Nucleus accumbens (tissue), 56 donors: ENCODE measurements around the gene COL18A1.
"Not testable (repeated sequence)": the region's sequence is repeated elsewhere in the genome, so short reads cannot be mapped to it uniquely, and the experiment has no call there.

Source experiments
- DNase-seq, 56 donors: peaks; one replicate each; lab custom pipeline; 2025; lab: John Stamatoyannopoulos, UW

Gene COL18A1

DNA sequence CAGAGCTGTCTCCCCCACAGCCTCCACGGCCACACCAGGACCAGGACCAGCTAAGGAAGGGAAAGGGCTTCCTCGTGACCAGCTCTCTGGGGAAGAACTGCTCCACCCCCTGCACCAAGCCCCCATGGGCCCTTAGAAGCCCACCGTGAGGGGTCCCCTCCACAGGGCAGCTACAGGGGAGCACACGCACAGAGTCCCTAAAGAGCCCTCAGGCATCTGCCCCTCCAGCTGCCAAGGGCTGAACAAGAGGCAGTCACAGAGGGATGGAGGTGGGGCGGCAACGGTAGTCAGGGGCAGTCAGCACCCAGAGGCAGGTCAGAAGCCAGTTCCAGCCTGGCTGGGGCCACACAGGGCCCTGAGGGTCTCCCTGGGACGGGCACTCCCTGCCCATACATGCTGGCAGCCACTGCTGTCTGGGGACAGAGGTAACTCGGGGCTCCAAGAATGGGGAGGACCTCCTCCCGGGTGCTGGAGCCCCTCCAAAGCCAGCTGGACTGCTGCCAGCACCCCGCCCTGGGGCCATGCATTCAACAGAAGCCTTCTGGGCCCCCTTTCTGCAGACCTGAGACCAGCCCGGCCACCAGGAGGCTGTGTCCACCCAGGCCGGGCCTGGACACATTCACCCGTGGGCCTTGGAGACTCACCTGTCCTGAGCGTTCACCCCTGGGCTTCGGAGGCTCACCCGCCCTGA lies 118.6 kb downstream of the COL18A1 start:
- DNase-seq: no peak

DNA sequence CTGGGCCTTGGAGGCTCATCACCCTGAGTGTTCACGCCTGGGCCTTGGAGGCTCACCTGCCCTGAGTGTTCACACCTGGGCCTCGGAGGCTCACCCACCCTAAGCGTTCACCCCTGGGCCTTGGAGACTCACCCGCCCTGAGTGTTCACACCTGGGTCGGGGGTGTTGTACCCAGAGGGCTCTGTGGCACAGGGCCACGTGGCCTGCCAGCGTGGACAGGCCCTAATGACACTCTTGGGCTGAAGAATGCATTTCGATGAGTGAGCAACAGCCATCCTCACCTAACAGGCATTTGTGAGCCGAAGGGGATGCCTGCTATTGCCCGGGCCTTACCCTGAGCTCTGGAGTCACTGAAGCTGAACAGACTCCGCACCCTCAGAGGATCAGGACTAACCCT lies 119.8 kb downstream of the COL18A1 start:
- DNase-seq: no peak

DNA sequence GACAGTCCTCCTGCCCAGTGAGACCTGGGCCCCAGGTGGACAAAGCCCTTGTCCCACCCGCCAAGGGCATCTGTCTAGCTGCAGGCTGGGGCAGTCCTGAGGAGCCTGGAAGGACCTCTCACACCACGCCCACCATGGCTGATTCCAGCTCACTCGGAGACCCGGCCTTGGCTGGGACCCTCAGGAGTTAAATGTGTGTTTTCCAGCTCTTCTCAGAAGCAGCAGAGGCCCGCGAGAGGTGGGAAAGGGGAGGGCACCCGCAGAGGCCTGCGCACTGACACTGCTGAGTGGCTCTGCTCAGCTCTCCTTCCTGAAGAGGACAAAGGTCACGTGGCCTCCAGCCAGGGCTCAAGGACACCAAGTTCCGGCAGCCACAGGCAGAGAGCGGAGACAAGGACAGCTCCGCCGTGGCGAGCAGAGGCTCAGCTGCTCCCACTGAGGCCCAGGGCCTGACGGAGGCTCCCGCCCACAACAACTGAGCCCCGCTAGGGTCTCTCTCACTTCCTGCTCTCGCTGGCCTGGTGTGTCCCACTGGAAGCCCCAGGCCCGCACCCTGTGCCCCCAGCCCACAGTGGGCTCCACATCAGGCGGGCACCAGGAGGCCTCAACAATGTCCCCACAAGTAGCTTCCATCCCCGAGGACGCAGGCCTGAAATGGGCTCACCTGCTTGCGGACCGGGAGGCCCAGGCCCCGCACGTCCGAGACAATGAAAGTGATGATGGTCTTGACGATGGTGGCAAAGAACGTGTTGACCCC lies 120.4 kb downstream of the COL18A1 start:
- no peak for DNase-seq

DNA sequence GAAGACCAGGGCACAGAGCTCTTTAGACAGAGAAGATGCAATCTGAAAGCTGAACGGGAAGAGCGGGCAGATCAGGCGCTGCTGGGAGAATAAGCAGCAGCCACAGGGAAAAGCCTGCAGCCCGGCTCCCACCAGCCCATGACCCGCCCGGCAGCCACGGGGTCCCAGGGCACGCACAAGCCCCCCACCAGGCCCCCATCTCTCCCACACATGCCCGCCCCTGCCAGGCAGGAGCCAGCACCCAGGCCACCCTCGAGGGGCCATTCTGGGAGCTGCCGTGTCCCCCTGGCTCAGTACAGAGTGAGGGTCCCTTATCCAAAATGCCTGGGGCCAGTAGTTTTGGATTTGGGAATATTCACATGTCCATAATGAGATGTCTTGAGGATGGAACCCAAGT lies 120.9 kb downstream of the COL18A1 start:
- DNase-seq: no peak

DNA sequence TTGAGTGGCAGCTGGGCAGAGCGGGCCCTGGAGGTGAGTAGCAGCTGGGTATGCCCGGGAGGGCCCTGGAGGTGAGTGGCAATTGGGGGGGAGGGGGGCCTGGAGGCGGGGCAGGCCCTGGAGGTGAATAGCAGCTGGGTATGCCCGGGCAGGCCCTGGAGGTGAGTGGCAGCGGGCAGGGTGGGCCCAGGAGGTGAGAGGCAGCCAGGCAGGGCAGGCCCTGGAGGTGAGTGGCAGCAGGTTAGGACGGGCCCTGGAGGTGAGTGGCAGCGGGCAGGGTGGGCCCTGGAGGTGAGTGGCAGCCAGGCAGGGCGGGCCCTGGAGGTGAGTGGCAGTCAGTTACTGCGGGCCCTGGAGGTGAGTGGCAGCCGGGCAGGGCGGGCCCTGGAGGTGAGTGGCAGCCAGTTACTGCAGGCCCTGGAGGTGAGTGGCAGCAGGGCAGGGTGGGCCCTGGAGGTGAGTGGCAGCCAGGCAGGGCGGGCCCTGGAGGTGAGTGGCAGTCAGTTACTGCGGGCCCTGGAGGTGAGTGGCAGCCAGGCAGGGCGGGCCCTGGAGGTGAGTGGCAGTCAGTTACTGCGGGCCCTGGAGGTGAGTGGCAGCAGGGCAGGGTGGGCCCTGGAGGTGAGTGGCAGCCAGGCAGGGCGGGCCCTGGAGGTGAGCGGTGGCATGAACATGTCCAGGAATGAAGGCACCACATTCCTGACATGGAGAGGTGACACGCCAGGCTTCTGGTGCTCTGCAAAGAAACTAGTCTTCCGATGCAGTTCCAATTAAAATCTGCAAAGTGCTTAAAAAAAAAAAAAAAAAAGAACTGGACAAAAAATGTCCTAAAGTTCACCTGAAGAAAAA lies 122.4 kb downstream of the COL18A1 start:
- not testable (repeated sequence) for DNase-seq

DNA sequence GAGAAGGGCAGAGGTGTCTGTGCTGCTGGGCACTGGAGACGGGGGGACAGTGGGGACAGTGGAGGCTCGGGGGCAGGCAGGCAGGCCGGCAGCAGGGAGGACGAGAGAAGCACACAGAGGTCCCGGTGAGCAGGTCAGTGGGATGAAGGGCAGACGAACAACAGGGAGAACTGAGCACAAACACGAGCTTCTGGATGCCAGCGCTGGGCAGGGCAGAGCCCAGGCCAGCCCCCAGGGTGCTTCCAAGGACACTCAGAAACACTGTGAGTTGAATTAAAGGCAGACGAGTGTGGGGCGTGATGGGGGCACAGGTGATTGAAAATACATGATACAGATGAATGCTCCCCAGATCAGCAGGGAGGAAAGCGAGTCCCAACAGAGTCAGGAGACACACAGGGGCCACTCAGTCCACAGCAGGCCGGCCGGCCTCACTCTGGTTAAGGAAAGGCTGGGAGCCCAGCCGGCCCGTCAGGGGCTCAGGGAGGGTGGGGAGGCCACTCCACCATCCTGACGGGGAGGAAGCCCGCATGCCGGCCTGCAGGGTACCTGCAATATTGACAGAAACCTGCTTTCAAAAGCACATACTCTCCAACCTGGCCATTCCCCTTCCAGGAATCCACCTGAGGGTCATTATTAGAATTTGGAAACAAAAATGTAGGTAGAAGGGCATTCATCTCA lies 123.2 kb downstream of the COL18A1 start:
- DNase-seq: no peak

DNA sequence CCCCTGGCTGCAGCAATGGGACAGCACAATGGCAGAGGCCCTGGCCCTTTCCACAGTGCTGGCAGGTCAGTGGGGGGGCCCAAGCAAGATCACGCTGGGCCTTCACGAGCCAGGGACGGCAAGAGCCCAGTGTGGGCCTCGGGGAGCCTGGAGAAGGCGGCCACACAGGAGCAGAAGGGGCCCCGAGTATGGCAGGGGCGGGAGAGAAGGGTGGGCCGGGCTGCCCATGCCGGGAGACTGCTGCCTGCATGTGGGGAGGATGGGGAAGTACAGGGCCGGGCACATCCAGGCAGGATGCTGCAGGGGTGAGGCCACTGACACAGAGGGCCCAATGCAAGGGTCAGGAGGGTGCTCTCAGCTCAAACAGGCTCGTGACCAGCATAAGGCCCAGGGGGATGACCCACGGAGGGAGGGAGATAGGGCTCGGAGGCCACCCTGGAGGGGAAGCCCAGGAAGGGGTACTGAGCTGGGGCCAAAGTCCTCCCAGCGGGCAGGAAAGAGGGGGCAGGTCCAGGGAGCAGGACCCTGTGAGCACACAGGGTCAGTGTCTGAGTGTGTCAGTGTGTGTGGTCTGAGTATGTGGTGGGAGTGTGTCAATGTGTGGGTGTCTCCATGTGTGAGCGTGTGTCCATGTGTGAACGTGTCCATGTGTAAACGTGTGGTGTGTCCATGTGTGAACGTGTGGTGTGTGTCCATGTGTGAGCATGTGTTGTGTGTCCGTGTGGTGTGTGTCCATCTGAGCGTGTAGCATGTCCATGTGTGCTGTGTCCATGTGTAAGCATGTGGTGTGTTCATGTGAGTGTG lies 124.2 kb downstream of the COL18A1 start:
- DNase-seq: no peak

DNA sequence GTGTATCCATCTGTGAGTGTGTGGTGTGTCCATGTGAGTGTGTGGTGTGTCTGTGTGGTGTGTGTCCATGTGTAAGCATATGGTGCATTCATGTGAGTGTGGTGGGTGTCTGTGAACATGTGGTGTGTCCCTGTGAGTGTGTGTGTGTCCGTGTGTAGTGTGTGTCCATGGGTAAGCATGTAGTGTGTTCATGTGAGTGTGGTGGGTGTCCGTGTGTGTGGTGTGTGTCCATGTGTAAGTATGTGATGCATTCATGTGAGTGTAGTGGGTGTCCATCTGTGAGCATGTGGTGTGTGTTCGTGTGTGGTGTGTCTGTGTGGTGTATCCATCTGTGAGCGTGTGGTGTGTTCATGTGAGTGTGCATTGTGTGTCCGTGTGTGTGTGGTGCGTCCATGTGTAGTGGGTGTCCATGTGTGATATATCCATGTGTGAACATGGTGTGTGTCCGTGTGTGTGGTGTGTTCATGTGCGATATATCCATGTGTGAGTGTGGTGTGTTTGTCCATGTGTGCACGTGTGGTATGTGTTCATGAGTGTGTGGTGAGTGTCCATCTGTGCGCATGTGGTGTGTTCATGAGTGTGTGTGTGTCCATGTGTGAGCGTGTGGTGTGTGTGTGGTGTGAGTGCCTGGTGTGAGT lies 124.9 kb downstream of the COL18A1 start:
- no peak for DNase-seq

DNA sequence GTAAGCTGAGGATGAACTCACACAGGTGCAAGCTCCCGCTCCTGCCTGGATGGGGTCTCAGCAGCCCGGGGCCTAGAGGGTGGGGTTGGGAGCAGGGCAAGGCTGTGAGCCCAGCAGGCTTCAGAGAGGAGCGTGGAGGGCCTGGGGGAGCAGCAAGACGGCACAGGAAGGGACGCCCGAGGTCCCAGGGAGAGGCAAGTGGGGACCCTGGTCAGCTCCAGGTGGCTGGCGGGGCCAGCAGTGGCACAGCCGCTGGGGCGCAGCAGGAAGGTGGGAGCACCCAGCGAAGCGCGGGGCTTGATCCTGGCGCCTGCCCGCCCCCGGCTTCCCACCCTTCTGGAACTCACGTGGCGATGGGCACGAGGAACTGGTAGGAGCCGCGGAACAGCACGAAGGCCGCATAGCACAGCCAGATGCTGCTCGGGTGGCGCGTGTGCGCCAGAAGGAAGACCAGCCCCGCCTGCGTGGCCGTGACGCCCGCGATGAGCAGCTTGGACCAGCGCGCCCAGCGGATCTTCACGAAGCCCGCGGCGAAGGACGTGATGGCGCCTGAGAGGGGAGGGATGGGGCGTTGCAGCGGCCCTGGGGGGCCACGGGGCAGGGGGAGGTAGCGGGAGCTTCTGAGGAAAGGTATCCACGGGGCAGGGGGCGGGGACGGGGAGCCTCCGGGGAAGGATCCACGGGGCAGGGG lies 125.6 kb downstream of the COL18A1 start:
- no peak for DNase-seq

DNA sequence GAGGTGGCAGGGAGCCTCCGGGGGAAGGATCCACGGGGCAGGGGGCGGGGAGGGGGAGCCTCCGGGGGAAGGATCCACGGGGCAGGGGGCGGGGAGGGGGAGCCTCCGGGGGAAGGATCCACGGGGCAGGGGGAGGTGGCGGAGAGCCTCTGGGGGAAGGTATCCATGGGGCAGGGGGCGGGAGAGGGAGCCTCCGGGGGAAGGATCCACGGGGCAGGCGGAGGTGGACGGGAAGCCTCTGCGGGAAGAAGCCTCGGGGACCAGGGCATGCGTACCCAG lies 126.1 kb downstream of the COL18A1 start:
- DNase-seq: not testable (repeated sequence)

DNA sequence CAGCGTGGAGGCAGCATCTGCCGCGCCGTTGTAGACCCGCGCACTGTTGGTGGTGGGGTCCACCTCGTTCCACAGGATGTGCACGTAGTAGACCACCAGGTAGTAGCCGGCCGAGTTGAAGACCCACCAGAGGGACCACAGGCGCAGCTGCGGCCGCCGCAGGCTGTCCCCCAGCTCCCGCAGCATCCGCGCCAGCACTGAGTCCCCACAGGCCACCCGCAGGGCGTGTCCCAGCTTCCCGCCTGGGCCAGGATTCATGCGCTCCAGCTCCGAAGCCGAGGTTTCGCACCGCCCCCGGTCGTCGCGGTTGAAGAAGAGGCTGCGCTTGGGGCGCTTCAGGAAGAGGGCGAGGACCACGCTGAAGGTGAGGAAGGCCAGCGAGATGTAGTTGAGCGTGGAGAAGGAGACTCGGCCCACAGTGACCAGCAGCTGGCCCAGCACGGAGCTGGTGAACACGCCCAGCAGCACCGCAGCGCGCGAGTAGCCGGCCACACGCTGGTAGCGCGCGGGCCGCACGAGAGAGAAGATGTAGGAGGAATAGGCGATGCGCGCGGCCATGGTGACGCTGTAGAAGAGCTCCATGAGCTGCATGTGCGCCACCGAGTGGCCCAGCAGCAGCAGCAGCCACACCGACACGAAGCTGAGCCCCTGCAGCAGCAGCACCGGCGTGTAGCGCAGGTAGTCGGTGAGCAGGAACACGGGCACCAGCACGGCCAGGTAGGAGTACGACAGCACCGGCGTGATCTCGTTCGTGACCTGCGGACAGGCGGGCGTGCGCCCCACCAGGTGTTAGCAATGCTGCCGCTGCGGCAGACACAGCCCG lies 126.6 kb downstream of the COL18A1 start:
- DNase-seq: no peak

DNA sequence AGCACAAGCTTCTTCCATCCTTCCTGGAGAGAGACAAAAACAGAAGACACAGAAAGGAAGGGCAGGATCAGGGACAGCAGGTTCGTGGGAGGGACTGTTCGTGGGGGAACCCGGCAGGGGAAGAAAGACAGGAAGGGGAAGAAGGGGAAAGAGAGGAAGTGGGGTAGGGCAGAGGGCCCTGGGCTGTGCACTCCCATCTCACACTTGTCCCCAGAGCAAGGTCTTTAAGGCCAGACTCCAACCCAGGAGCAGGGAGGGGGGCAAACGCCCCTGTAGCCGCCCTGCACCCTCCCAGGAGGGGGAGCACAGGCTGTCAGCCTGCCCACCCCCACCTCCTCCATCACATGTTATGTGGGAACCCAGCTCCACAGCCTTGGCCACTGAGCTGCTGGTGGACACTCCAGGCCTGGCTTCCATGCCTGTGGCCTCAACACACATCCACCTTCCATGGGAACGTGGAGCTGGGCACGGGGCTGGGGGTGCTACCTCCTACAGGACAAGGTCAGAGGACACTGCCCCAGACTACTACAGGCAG lies 127.9 kb downstream of the COL18A1 start:
- DNase-seq: no peak

DNA sequence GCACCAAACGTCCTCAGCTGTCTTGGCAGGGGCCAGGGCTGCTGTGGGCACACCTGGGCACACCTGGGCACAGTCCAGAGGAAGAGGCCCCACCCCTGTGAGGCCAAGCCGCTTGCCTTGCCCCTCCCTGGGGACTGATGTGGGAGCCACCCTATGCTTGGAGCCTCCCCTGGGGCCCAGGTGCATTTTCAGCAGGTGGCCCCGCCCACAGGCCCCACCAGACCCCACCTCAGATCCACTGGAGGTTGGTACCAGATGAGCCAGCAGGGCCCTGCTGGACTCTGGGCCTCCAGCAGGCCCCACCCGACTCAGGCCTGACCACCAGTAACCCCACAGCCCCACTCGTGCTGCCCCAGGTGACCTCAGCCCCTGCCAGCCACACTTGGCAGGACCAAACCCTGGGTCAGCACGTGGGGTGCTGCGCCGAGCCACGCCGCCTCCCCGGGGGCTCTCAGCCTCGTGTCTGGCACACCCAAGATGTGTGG lies 128.4 kb downstream of the COL18A1 start:
- DNase-seq: peak in 8 of 56 donors; percentile 12 to 45 (median 30)

DNA sequence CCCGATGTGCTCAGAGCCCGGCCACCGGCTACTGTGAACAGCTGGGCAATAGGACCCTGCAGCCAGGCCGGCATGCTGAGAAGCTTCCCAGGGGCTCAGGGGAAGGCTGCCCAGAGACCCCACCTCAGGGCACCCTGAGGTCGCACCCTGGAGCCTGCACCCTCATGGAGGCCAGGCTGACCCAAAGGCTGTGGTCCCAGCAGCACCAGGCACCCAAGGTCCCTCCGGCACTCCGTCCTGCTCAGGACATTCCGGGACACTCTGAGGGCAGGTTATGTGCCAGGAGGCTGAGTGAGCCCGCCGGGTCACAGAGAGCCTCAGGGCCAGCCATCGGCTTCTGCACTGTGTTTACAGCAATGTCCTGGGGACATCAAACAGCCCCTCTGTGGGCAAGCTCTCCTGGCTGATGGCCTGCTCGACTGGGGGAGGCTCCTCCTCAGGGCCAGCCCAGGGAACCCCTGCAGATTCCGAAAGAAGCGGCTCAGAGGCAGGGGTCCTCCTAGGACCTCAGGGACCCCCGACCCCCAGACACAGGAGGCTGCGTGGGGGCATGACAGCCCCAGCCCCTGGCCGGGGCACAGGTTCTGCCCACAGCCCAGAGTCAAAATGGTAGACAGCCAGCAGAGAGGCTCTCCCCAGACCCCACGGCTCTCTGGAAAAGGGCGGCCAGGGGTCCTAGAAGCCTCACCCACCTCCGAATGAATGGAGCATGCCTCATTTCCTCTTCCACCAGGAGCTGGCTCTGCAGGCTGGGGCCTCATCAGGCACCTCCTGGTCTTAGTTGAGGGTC lies 129.1 kb downstream of the COL18A1 start:
- peak in 1 of 56 donors; percentile 25 for DNase-seq

DNA sequence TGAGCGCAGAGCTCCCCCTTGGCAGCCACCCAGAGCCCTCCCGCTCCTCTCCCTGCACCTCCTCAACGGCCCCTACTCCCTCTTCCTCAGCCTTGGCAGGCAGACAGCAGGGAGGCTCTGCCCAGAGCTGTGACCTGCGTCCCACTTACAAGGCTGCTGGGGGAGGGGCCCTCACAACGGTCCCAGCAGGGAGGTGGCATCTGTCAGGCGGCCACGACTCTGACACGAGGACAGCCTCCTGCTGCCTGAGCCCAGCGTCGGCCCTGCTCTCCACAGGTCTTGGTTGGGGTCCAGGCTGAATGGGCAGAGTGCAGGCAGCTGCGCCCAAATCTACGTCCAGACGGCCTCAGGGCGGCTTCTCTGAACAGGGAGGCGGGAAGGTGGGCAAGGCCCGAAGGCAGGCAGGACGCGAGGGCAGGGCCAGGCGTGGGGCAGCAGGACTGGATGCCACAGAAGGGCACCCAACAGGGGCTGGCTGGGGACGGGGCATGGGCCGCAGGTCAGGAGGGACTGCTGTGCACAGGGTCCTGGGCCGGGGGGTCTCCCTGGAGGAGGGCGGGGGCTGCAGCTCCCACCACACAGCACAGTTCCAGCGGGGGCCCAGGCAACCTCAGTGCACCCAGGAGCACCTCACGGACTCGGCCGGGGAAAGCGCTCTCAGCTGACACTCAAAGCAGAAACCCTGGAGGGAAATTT lies 129.8 kb downstream of the COL18A1 start:
- peak in 42 of 56 donors; percentile 19 to 82 (median 52) for DNase-seq
